GM19099 (cell line): Measurements from ENCODE around the gene MEGF6.

Experiments
- POLR2A ChIP-seq: IDR thresholded peaks from 3 replicates; pipeline ENCODE4 v1.6.1; 2011; ENCODE audit warnings: low read depth; ENCODE audit not compliant: insufficient read length; ENCODE audit errors: extremely low read depth

MEGF6 gene

GRCh38 chr1:3626025-3626424, 14.7 kb upstream of the MEGF6 start:
- no peak for TF ChIP-seq POLR2A

DNA sequence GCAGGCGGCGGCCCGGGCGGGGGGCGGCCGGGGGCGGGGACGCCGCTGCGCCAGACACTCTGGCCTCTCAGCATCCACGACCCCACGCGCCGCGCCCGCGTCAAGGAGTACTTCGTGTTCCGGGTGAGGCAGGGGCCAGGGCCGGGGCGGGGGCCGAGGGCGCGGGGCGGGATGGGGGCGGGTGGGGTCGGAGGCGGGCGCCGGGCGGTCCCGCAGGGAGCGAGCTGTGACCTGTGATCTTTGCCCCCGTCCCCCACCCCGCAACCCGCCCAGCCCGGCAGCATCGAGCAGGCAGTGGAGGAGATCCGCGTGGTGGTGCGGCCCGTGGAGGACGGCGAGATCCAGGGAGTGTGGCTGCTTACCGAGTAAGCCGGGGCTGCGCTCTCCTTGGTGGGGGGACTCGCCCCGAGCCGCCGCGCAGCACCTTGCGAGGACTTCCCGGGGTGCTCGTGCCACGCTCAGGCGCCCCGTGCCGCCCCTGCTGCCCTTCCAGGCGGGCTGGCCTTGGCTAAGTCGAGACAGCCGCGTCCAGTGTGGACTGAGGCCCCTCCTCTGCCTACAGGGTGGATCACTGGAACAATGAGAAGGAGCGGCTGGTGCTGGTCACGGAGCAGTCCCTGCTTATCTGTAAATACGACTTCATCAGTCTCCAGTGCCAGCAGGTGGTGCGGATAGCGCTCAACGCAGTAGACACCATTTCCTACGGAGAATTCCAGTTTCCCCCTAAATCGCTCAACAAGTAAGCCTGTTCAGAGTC, 14.0 kb upstream of the MEGF6 start:
- TF ChIP-seq POLR2A, result no peak

DNA sequence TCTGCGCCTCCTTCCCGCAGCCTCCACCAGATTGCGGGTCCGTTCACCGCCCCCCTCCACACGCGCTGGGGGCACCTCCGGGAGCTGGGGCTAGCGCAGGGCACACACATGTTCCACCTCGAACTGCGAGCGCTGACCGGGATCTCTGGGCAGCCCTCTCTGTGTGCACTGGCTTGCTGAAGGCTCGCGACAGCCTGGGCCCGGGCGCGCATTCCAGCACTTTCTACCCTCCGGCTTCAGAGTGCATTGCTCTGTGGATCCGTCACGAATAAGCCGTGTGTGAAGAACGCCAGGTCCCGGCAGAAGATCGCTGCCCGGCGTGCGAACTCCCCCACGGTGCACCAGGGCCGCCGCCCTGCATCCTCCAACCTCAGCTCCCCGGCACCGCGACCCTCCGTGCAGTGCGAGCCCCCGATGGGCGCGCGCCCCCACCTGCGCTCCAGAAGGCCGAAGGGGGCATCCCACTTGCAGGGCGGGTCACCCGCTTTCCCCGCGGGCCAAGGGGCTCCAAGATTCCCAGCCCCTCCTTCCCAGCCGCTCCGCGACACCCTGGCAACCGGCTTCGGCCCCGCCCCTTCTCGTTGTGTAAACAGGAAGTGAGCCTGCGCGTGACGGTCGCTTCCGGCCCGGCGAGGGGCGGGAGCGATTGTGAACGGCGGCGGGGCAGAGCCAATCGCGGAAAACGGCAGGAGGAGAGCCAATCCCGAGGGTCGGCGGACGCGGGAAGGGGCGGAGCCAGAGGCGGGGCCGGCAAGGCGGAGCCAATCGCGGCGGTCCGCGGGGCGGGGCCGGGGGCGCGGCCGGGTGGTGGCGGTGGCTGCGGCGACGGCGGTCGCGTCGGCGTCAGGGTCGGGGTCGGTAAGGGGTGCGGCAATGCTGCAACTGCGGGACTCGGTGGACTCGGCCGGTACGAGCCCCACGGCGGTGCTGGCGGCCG, 13.2 kb upstream of the MEGF6 start, which contains the start of gene TPRG1L:
TSS of gene TPRG1L (plus strand) at position 816 of the 937 bp plus-strand sequence. CDS start at position 874, 58 bp downstream.
- peak; percentile 39 for TF ChIP-seq POLR2A

DNA sequence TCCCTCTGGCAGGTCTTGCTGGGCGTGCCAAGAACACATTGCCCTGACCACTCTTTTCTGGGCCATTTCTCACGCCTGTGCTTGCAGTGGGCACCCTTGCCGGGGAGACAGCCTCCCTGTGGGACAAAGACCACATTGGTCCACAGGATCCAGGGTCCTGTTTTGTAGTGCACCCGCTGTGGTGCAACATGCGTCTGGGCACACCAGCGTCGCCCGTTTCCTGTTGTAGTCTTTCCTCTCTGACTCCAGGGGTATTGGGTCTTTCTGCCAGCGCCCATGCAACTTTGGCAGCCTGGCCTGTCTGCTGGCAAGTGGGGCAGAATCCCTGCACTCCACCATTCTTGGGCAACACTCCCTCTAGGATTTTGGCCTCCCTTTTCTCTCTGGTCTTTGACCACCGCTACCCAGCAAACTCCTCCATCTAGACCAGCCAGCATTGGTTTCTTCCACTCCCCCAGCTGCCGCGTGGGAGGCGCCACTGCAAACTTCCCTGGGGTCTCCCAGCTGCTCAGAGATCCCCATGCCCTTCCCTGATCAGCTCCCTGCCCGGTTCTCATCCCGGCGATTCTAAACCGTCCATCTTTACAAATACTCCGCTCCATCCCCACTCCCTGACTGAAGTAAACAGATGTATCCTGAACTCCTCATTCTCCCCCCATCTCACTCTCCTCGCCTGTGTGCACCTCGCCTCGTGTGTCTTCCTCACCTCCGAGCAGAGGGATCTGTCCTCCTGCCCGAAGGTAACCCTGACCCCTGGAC, 12.3 kb upstream of the MEGF6 start:
- TF ChIP-seq POLR2A, result no peak

DNA sequence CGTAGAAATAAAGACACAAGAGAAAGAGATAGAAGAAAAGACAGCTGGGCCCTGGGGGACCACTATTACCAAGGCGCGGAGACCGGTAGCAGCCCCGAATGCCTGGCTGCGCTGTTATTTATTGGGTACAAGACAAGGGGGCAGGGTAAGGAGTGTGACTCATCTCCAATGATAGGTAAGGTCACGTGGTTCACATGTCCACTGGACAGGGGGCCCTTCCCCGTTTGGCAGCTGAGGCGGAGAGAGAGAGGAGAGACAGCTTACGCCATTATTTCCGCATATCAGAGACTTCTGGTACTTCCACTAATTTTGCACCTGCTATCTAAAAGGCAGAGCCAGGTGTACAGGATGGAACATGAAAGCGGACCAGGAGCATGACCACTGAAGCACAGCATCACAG, 9.4 kb upstream of the MEGF6 start:
- no peak for TF ChIP-seq POLR2A

DNA sequence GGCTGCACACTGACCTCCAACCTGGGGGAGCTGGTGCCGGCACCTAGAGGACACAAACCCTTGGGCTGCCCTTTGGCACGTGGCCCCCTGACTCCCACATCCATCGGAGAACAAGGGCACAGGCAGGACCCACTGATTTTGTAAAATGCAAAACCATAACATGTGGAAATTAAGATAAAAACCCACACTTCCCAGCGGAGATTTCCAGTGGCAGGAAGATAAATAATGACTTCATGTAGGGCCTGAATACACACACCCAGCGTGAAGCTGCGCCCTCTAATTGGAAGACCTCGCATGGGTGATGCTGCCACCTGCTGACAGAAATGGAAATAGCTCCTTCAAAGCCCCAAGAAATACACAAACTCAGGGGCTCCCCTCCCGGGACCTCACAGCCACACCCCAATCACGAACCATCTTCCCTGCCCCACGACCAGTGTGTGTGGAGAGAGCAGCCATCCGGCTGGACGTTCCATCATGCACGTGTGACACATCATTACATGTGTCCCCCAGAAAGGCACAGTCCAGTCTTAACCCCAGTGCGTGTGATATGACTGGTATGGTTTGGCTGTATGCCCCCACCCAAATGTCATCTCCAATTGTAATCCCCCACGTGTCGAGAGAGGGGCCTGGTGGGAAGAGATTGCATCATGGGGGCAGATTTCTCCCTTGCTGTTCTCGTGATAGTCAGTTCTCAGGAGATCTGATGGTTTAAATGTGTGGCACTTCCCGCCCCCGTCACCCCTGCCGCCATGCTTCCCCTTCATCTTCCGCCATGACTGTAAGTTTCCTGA, 7.8 kb upstream of the MEGF6 start:
- TF ChIP-seq POLR2A, result no peak

DNA sequence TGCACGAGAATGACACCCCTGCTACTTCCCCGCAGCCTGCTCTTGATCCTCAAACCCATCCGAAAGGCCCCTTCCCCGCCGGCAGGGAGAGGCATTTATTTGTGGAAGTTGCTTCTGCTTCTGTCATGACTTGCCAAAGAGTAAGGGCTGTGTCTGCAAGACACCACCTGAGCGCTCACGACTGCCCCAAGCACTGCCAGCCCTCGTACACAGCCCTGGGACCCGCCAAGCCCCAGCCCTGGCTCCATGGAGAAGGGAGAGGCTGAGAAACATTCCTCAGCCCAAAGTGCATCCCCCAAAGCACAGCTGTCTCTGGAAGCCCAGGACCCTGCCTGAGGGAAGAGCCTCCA, 7.2 kb upstream of the MEGF6 start:
- no peak for TF ChIP-seq POLR2A

GRCh38 chr1:3617806-3618345, 6.6 kb upstream of the MEGF6 start:
- no peak for TF ChIP-seq POLR2A

DNA sequence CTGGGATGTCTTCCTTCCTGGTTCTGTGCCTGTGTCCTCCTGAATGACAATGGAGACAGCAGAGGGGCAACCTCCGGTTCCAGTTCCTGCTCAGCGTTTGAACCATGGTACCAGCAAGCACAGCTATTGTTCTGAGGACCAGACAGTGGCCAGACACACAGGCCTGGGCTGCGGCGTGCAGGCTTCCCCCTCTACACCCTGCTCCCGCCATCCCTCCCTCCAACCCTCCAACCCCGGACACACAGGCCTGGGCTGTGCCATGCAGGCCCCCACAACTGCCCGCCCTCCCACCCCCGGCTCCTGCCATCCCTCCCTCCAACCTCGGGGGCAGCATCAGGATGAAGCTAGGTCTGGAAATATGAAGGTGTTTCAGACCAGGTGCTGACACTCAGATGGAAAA, 5.6 kb upstream of the MEGF6 start:
- TF ChIP-seq POLR2A, result no peak

DNA sequence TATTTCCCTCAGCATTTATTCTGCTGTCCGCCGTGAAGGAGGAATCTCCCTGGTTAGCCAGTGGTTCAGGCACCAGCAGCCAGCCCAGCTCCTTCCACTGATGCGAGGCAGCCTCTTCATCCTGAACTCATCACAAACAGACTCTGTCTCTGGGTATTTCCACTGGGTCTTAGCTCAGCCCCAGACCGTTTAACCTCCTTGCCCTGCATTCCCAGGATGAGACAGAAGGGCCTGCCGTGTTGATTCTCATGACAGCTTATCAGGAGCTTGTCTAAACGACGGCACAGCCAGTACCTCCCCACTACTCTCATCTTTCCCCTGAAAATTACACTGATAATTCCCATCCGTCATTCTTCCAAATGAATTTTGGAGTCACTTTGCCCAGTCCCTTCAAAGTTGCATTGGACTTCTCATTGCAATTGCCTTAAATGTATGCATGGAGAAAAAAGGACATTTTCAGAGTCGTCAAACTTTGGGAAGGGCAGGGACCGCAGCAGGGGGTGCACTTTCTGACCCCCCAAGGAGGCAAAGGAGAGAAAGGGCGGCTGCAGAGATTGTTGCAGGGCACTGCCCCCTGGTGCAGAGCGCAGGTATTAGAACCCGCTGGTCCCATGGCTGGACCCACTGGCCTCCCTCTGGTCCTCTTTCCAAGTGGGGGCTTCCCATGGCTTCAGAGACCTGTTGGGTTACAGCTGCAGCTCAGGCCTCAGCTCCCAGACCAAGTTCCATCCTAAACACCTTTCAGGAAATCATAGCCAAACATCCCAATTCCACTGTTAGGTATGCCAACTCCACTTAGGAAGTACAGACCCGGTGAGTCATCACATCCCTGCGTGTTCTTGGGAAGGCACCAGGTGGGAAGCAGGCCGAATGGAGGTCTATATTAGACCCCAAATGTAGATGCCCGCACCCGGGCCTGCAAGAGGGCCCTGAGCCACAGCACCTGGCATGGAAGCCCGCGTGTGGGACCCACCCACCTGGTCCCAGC, 3.7 kb upstream of the MEGF6 start:
- TF ChIP-seq POLR2A, result no peak

DNA sequence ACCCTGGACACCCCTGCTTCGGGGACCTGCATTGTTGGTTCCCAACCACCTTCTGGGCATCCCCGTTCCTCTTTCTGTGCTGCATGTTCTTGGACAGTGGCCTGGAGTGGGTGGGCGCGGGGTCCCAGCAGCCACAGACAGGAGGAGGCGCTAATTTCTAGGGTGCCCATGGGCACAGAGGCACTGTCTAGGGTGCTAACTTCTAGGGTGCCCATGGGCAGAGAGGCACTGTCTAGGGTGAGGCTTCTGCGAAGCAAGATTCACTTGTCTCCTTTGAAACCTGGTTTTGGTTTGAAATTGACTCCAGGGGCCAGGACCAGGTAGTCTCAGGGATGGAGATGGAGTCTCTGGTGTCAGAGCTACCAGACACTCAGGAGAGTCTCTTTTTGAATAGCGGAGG, 815 bp upstream of the MEGF6 start:
- TF ChIP-seq POLR2A, result no peak

GRCh38 chr1:3610527-3611169, 660 bp downstream of the MEGF6 start:
- no peak for TF ChIP-seq POLR2A
